NCI-H1694 (cell line): ENCODE results near the gene MTERF2.

Source experiments
- DNase-seq: peaks from one replicate; lab custom pipeline; 2025; lab: John Stamatoyannopoulos, UW

The MTERF2 gene

DNA sequence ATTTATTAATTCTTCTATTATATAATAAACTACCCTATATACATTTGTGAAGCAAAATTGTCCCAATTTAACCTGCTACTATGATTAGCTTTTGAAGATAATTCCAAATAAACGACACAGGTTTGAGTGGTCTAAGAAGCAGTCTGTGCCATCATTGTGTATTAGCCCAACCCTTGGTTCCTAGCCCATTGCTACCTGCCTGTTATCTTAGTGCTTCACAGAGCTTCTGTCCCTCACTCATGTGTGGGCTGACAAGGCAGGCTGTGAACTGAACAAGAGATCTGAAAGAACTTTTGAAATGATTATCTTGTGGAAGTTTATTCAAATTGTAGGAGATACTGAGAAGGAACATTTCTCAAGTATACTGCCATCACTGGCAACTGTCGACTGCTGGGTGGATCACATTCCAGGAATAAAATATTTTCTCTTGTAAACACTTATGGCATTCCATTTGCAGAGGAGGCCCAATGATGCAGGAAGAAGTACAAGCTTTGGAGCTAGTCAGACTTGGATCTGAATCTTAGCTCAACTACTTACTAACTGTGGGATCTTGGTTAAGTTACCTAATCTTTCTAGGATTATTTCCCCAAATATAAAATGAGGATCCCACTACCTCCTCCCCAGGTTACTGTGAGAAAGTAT lies 7.8 kb upstream of the MTERF2 start:
- no peak for DNase-seq

GRCh38 chr12:106987846-106988245 lies 900 bp upstream of the MTERF2 start:
- no peak for DNase-seq

- DNase-seq: no peak
These were observed 811 bp downstream of the MTERF2 start for GRCh38 chr12:106986135-106986534.

DNA sequence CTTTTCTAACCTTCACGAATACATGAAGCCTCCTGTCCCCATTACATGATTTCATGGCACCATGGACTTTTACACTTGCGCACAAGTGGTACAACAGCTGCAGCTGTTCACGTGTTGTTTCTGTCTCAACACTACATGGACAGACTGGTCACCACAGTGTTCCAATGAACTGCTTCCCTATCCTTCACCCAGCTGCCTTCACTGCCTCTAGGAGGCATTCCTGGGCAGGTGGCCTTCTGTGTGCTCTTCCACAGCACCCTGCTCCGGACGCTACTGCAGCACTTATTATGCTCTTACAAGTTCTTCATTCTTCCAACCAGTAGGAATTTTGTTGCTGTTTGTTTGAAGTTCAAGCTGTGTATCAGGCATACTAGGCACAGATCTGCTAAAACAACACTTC lies 1.5 kb downstream of the MTERF2 start:
- DNase-seq: no peak

GRCh38 chr12:106984588-106985137 lies 2.3 kb downstream of the MTERF2 start:
- no peak for DNase-seq

DNA sequence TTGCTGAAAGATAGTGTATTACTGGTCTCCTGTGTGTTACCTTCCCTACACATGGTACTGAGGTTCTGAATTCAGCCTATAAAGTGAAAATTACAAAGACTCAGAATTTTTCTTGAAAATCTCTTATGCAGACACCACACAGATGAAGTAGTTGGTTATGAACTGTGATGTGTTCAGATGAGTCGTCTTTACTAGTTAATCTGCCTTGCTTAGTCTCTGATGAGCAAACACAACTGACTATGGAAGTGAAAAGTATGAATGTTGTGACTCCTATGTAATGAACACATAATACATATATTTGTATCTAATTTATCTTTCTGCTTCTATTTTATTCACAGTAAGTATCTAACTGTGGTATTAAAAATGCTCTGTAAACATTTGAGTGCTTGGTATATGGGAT lies 4.7 kb downstream of the MTERF2 start:
- no peak for DNase-seq

DNA sequence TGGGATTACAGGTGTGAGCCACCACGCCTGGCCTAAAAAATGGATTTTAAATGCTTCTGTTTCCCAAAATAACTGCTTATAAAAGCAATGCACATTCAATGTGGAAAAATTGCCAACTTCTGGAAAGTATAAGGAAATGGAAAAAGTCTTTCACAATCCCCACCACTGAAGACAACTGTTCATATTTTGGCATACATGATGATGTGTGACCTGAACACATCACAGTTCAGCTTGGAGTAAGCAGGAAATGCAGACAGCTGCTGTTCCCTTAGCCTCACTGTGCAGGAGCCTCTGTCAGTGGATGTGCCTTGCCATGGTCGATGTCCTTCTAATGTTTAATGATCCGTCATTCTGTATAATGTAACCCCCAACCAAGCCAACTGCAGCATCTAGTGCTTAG lies 5.2 kb downstream of the MTERF2 start:
- no peak for DNase-seq

DNA sequence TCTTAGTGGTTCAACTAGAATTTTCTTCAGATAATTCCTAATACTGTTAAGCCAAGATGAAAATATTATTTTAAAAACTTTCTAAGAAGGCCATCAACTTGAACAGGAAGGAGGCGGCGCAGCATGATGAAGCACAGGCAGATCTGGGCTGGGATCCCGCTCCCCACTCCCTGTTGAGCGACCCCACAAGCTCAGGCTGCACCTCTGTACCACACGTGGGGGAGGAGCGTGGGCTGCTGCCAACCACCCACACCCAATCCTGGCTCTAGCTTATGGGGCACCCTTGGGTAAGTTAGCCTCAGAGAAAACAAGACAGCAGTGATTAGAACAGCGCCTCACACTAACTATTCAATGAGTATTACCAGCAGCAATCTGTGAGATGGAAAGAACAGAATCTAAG lies 6.0 kb downstream of the MTERF2 start:
- no peak for DNase-seq

- peak; percentile 54 for DNase-seq
These were observed 8.7 kb downstream of the MTERF2 start for GRCh38 chr12:106978035-106978800.

DNA sequence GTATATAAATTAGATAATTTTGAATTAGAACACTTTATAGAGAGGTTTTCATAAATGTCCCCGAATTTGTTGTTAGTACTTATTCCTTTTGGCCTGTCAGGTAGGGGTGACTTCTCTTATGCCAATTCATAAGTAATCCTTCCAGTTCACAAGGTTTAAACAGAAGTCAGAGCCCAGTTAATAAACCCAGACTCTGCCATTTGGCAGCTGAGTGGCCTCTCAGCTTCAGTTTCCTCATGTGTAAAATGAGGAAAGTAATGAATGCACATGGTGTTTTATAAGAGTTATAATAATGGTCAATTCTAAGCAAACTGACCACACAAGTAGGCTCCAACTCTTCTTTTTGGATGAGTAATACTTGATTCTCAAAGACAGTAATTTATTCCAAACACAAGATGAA lies 10.3 kb downstream of the MTERF2 start:
- no peak for DNase-seq

DNA sequence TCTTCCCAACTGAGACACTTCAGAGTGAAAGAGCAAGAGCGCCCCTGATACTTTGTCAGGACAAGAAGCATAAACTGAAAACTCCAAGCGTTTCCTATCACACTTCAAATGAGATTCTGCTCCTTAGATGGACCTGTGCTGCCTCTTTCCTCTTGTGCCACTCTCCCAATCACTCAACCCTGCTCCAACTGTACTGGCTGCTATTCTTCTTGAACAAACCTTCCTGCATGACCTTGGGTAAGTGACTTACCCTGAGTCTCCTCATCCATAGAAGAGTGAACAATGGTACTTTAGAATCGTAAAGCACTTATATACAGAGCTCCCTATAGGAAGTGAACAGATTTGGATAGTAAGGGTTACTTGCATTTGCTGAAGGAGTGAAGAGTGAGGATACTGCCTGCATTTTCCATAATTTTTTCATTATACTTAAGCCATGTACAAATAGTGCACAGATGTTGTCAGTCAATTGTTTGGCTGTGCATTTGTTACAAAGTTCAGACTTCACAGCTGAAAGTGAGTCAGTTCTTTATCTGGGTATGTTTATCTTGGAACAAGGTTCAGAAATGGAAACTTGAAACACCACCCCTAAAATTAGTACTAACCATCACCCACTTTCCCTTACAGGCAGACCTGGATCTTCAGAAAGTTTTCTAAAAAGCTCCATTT lies 10.8 kb downstream of the MTERF2 start:
- no peak for DNase-seq

- no peak for DNase-seq
These were observed 11.8 kb downstream of the MTERF2 start for GRCh38 chr12:106975098-106975497.

DNA sequence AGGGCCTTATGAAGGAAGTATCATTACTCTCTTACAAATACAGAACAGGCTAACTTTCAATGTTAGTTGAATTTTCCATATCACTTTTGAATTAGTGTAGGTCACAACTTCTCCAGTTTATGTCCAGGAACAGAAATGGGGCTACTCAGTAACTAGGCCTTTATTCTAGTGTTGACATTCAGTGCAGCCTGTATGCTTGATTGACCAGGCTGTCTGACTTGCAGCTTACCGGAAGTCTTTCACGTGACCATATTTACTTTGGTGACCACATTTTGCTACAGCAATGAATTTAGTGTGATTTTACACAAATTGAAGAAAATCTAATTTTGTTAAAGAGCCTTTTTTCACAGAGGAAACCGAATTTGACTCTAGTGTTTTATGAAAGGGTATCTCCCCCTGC lies 12.4 kb downstream of the MTERF2 start:
- no peak for DNase-seq

GRCh38 chr12:106973545-106973944 lies 13.4 kb downstream of the MTERF2 start:
- no peak for DNase-seq

DNA sequence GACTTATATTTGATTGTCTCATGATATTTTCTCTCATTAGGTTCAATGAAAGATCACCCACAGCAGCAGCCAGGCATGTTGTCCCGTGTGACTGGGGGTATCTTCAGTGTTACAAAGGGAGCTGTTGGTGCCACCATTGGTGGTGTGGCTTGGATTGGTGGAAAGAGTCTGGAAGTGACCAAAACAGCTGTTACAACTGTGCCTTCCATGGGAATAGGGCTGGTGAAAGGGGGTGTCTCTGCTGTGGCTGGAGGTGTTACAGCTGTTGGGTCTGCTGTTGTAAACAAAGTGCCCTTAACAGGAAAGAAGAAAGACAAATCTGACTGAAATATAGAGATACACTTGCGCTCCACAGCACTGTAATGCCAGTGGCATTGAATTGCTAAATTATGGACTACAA lies 15.9 kb downstream of the MTERF2 start:
- DNase-seq: no peak

DNA sequence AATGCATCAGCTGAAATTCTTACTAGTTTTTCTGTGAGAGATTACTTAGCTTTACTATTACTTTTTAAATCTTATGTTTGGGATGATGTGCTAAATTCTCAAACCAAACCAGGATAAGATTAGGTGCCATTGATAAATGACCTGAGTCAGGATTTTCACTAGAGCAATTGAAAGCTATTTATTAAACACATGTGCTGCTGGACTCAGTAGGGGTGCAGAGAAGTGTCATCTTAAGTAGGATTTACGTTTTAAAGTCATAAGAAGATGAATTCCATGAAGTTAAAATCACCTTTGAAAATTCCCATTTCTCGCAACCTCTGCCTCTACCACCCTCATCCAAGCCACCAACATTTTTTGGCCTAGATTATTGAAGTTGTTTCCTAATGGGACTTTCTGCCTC lies 22.4 kb downstream of the MTERF2 start:
- no peak for DNase-seq

DNA sequence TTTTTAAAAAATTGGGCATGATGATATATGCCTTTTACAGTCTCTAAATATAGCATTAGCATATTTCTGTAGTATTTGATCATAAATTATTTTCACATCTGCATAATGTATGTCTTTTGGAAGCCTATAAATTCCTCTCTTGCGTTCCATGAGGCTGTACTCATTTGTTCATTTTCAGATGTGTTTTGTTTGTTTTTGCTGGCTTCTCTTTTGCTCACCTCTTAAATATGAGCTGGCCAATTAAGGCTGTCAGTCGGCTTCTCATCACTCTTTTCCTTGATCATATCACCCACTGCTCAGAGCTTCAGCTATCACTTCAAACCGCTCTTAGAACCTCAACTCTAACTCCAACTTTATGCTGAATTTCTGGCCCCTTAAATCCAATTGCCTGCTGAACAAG lies 24.7 kb downstream of the MTERF2 start:
- no peak for DNase-seq

DNA sequence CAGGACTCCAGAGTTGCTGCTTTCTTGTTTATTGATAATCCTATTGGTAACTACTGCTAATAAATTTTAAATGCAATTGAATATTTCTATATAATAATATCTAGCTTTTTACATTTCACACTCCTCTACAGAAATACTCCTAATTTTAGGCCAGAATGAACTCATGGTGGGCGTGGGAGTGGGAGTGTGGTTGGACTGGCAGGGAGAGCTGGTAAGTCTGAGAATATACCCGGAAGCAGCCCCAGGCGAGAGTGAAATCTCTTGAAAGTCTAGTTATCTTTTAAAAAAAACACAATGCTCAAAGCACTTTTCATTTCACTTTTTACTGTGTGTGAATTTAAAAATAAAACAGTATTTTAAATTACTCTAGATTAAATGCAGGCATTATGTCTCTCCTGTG lies 26.5 kb downstream of the MTERF2 start:
- DNase-seq: no peak

DNA sequence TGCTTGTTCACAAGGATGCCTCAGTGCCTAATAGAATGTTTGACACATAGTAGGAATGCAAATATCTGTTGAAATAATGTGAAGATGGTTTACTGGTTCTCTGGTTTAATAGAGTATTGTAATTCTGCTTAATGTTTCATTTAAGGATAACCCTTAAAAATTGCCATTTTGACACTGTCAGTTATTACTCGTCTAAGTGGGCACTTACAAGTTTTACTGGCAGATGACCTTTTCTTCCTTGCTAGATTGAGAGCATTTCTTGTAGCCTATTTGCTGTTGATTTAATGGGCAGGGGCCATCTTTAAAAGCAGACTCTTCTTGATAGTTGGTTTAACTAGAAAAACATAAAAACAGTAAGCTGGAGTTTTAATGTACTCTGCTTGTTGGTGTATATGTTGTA lies 29.4 kb downstream of the MTERF2 start:
- DNase-seq: no peak

- no peak for DNase-seq
These were observed 30.8 kb downstream of the MTERF2 start for GRCh38 chr12:106956048-106956578.

- DNase-seq: peak; percentile 75
These were observed 31.4 kb downstream of the MTERF2 start, which contains the start of gene TMEM263 for GRCh38 chr12:106955377-106956047. Gene TMEM263 (plus strand): TSS chr12:106955907. CDS start chr12:106967117, 11,210 bp downstream.
